Measurements from ENCODE around the gene IL4.

Gene IL4

DNA sequence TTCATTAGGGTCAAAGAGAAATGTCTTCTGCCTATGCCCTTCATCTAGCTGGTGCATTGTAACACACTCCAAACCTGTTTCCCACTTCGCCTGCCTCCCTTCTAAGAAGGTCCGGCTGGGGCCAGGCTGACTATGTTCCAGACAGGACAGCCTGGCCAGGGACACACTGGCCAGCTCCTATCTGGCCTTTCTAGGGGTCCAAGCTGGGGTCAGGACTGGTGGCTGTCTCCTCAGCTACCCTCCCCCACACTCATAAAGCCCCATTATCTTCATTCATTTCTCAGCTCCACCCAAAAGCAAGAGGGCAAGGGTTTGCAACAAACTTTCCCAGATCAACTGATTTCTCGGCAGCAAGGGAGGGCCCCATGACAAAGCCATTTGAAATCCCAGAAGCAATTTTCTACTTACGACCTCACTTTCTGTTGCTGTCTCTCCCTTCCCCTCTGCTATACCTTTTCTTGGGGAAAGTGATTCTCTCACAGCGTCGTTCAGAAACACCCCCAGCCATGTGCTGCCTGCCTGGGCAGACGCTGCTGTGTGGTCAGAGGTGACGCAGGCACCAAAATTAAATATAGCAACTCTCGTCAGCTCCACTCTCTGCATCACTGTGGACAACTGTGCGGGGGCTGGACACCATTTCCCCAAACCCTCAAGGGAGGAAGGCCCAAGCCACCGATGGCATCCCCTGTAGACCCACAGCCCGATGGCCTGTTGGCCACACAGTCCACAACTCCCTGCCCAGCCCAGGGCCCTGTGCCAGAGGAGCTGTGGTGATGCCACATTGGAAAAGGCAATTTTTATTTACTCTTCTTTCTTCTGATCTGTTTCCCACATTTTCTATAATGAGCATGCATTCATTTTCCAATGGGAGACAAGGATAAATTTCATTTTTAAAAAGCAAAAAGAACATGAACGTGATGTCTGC, 9.8 kb upstream of the IL4 start:
- Histone ChIP-seq H3K27ac (ENCODE audit: insufficient read depth in 1 of 2, low read depth in 1 of 2, low read length in 2 of 2, poor library complexity in 1 of 2, severe bottlenecking in 2 of 2) (no peak overlapping the region), H3K4me1 (ENCODE audit: control extremely low read depth in 1 of 4, control insufficient read depth in 4 of 4, insufficient read depth in 4 of 4, low read length in 3 of 4) (peaks cover 2 to 25% (median 13%) of the 10 kb centered on the region in 4 experiments), H3K36me3 (ENCODE audit: control insufficient read depth in 4 of 4, insufficient read depth in 4 of 4, low read length in 3 of 4) (no peaks in the 10 kb centered on the region), H3K27me3 (replicated peaks in 2 of 5; ENCODE audit: control insufficient read depth in 4 of 5, insufficient read depth in 5 of 5, low read length in 4 of 5) (no peaks in the 10 kb centered on the region), H3K4me3 (ENCODE audit: control insufficient read depth in 1 of 7, extremely low read depth in 1 of 7, insufficient read depth in 4 of 7, low read depth in 2 of 7, low read length in 6 of 7) (no peak overlapping the region), H3K9me3 (ENCODE audit: control extremely low read depth in 1 of 5, control insufficient read depth in 4 of 5, insufficient read depth in 2 of 5, low read depth in 1 of 5, low read length in 4 of 5) (no peaks in the 10 kb centered on the region)
- POLR2A ChIA-PET: no interaction called here
- DNase-seq: no peak
- WGBS (ENCODE audit: insufficient coverage): 95% methylated on average over 13 of the region's 13 CpGs
- CTCF ChIA-PET: interaction anchor here (1.3 kb wide), 1 partner anchor 51 kb away, joined by 3 read pairs; no protein-coding TSS in a partner anchor

DNA sequence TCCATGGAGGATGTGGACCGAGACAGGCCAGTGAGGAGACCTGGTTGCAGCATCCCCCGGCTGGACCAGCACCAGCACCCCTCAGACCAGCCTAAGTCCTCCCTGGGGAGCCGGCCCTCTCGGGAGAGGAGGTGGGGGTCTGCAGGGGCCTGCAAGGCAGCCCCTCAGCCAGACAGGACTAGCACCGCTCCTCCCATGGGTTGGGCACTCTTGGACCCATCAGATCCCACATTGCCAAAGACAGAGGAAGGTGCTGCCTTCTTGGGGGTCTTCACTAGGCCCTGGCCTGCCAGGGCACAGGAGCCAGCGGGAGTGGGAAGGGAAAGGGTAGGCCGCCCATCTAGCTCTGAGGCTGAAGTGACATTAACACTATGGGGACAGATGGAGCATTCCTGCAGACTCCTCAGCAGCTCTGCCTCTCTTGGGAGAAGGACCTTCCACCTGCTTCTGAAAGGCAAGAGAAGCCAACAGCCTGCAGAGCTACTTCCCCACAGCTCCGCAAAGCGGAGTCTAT, 9.0 kb upstream of the IL4 start:
- POLR2A ChIA-PET: no interaction called here
- Histone ChIP-seq H3K4me3 (ENCODE audit: control insufficient read depth in 1 of 7, extremely low read depth in 1 of 7, insufficient read depth in 4 of 7, low read depth in 2 of 7, low read length in 6 of 7) (no peak overlapping the region), H3K27me3 (replicated peaks in 2 of 5; ENCODE audit: control insufficient read depth in 4 of 5, insufficient read depth in 5 of 5, low read length in 4 of 5) (no peaks in the 10 kb centered on the region), H3K9me3 (ENCODE audit: control extremely low read depth in 1 of 5, control insufficient read depth in 4 of 5, insufficient read depth in 2 of 5, low read depth in 1 of 5, low read length in 4 of 5) (no peaks in the 10 kb centered on the region), H3K4me1 (ENCODE audit: control extremely low read depth in 1 of 4, control insufficient read depth in 4 of 4, insufficient read depth in 4 of 4, low read length in 3 of 4) (peaks cover 2 to 25% (median 13%) of the 10 kb centered on the region in 4 experiments), H3K27ac (ENCODE audit: insufficient read depth in 1 of 2, low read depth in 1 of 2, low read length in 2 of 2, poor library complexity in 1 of 2, severe bottlenecking in 2 of 2) (no peak overlapping the region), H3K36me3 (ENCODE audit: control insufficient read depth in 4 of 4, insufficient read depth in 4 of 4, low read length in 3 of 4) (no peaks in the 10 kb centered on the region)
- no peak for DNase-seq
- CTCF ChIA-PET: interaction anchor here (1.3 kb wide), 1 partner anchor 50 kb away, joined by 3 read pairs; no protein-coding TSS in a partner anchor
- 97% methylated on average over 6 of the region's 9 CpGs for WGBS (ENCODE audit: insufficient coverage)

DNA sequence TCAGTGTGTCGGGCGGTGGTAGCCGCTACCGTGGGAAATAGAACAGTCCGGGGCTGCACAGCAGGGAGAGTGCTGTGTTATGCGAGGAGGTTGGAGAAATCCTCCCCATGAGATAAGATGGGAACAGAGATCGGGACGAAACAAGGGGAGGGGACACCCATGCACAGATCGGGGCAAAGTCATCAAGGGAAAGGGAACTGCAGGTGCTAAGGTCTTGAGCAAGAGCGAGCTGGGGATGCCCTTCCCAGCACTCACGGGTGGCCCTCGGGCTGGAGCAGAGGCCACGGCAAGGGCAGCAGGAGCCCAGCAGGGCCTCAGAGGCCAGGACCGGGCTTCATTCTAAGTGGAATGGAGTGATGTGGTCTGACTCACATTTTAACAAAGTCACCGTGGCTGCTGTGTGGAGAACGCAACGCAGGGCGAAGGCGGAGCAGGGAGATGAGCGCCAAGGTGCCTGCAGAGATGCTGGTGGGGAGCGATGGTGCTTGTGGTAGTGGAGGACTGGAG, 8.2 kb upstream of the IL4 start:
- Histone ChIP-seq H3K27me3 (replicated peaks in 2 of 5; ENCODE audit: control insufficient read depth in 4 of 5, insufficient read depth in 5 of 5, low read length in 4 of 5) (no peaks in the 10 kb centered on the region), H3K36me3 (ENCODE audit: control insufficient read depth in 4 of 4, insufficient read depth in 4 of 4, low read length in 3 of 4) (no peaks in the 10 kb centered on the region), H3K27ac (ENCODE audit: insufficient read depth in 1 of 2, low read depth in 1 of 2, low read length in 2 of 2, poor library complexity in 1 of 2, severe bottlenecking in 2 of 2) (no peak overlapping the region), H3K9me3 (ENCODE audit: control extremely low read depth in 1 of 5, control insufficient read depth in 4 of 5, insufficient read depth in 2 of 5, low read depth in 1 of 5, low read length in 4 of 5) (no peaks in the 10 kb centered on the region), H3K4me3 (ENCODE audit: control insufficient read depth in 1 of 7, extremely low read depth in 1 of 7, insufficient read depth in 4 of 7, low read depth in 2 of 7, low read length in 6 of 7) (no peak overlapping the region), H3K4me1 (ENCODE audit: control extremely low read depth in 1 of 4, control insufficient read depth in 4 of 4, insufficient read depth in 4 of 4, low read length in 3 of 4) (peaks cover 2 to 25% (median 13%) of the 10 kb centered on the region in 4 experiments)
- ChIA-PET POLR2A (no interaction called here), CTCF (interaction anchor here (0.9 kb wide), 1 partner anchor 23 kb away, joined by 3 read pairs; no protein-coding TSS in a partner anchor)
- no peak for DNase-seq
- 94% methylated on average over 14 of the region's 21 CpGs for WGBS (ENCODE audit: insufficient coverage)

DNA sequence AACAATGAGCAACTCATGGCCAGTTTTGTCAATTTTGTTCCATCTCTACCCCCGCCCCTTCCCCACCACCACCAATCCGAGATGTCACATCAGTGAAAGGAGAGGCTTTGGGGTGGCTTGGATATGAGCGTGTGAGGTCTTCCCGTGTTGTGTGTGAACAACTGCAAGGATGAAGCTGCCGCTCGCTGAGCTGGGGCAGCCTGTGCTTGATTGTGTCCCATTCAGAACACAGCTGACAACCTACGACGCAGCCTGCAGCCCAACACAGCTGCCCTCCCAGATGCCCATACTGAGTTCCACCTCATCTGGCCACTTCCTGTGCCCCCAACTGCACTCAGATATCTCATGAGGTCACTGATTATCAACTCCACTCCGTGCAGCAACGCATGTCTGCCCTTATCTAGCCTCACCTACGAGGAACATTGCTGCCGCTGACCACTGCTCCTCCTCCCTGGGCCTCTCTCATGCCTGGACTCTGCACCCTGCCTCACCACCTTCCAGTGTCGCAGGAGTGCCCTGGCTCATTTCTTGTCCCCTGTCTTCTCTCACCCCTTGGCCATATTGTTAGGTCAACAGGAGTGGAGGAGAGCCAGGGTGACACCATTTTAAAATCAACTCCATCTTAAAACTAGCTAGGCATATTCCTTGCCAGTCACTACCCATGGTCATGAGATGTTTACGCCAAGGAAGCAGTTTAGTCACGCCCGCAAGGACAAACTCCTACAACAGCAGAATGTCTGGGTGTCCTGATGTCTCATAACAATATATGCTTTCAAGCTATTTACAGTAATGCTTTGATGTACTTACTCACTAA, 7.3 kb upstream of the IL4 start:
- H3K27me3 ChIP-seq (replicated peaks in 2 of 5; ENCODE audit: control insufficient read depth in 4 of 5, insufficient read depth in 5 of 5, low read length in 4 of 5): no peaks in the 10 kb centered on the region
- no peaks in the 10 kb centered on the region for H3K9me3 ChIP-seq (ENCODE audit: control extremely low read depth in 1 of 5, control insufficient read depth in 4 of 5, insufficient read depth in 2 of 5, low read depth in 1 of 5, low read length in 4 of 5)
- ChIA-PET POLR2A (no interaction called here), CTCF (interaction anchor here (0.9 to 1.3 kb wide), 2 partner anchors 22 to 152 kb away, joined by 3 read pairs; no protein-coding TSS in a partner anchor)
- 95% methylated on average over 12 of the region's 16 CpGs for WGBS (ENCODE audit: insufficient coverage)
- no peak overlapping the region for H3K4me3 ChIP-seq (ENCODE audit: control insufficient read depth in 1 of 7, extremely low read depth in 1 of 7, insufficient read depth in 4 of 7, low read depth in 2 of 7, low read length in 6 of 7)
- peaks cover 2 to 21% (median 13%) of the 10 kb centered on the region in 4 experiments for H3K4me1 ChIP-seq (ENCODE audit: control extremely low read depth in 1 of 4, control insufficient read depth in 4 of 4, insufficient read depth in 4 of 4, low read length in 3 of 4)
- no peak for DNase-seq
- no peaks in the 10 kb centered on the region for H3K36me3 ChIP-seq (ENCODE audit: control insufficient read depth in 4 of 4, insufficient read depth in 4 of 4, low read length in 3 of 4)
- H3K27ac ChIP-seq (ENCODE audit: insufficient read depth in 1 of 2, low read depth in 1 of 2, low read length in 2 of 2, poor library complexity in 1 of 2, severe bottlenecking in 2 of 2): no peak overlapping the region

DNA sequence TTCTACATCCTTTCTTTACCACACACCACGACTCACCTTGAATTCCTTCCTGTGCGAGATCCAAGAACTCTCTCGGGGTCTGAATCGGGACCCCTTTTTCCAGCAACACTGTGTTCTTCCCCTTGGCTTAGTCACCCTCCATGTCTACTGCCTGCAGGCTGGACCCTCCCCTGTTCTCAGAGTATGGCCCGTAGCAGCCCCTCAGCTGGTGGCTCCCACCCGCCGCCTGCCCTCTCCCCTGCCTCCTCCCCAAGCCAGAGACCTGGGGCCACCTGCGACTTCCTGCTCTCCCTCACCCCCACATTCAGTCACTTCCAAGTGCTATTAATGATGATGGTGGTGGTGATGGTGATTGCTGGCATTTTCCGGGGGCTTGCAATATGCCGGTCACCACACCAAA, 6.5 kb upstream of the IL4 start:
- WGBS (ENCODE audit: insufficient coverage): 90% methylated on average over 4 of the region's 10 CpGs
- H3K4me1 ChIP-seq (ENCODE audit: control extremely low read depth in 1 of 4, control insufficient read depth in 4 of 4, insufficient read depth in 4 of 4, low read length in 3 of 4): peaks cover 2 to 18% (median 13%) of the 10 kb centered on the region in 4 experiments
- no peak for DNase-seq
- H3K36me3 ChIP-seq (ENCODE audit: control insufficient read depth in 4 of 4, insufficient read depth in 4 of 4, low read length in 3 of 4): no peaks in the 10 kb centered on the region
- H3K9me3 ChIP-seq (ENCODE audit: control extremely low read depth in 1 of 5, control insufficient read depth in 4 of 5, insufficient read depth in 2 of 5, low read depth in 1 of 5, low read length in 4 of 5): no peaks in the 10 kb centered on the region
- ChIA-PET POLR2A (no interaction called here), CTCF (interaction anchor here (1.3 kb wide), 1 partner anchor 152 kb away, joined by 3 read pairs; no protein-coding TSS in a partner anchor)
- no peaks in the 10 kb centered on the region for H3K27me3 ChIP-seq (replicated peaks in 2 of 5; ENCODE audit: control insufficient read depth in 4 of 5, insufficient read depth in 5 of 5, low read length in 4 of 5)
- H3K27ac ChIP-seq (ENCODE audit: insufficient read depth in 1 of 2, low read depth in 1 of 2, low read length in 2 of 2, poor library complexity in 1 of 2, severe bottlenecking in 2 of 2): no peak overlapping the region
- no peak overlapping the region for H3K4me3 ChIP-seq (ENCODE audit: control insufficient read depth in 1 of 7, extremely low read depth in 1 of 7, insufficient read depth in 4 of 7, low read depth in 2 of 7, low read length in 6 of 7)

DNA sequence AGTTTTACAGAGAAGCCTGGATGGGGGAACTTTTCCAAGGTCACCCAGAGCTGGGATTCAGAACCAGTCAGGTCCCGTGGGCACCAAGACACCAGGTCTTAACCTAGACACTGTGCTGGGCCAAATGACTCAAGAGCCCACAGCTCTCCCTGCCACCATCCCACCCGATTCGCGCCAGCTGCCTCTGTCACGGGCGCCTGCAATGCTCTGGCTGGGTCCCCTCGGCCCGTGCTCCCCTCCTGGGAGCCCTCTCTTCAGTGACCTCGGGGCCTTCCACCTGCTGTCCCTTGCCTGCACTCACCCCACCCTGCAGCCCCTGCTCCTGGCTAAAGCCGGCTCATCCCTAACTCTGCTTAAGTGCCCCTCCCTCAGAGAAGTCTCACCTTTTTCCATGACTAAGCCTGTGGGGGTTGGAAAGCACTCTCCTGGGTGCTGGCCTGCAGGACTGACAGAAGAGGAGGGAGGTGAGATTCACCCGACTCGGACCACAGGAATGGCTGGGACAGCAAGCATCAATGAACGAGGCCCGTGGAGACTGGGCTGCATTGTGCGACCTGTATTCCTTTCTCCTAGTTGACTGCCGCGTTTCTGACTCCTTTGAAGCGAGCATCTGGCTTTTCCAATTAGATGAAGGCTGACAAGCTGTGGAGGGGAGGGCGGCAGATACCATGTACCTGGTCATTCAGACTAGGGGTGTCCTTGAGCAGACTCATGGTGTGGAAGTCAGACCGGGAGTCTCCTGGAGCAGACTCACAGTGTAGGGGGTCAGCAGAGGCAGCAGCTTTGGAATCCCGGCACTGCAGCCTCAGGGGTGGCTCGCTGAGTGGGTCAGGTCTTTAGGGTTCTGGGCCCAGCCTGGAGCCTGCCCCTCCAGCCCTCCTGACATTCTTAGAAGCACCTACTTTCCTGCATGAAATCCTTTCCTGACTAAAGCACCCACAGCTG, 5.8 kb upstream of the IL4 start:
- H3K9me3 ChIP-seq (ENCODE audit: control extremely low read depth in 1 of 5, control insufficient read depth in 4 of 5, insufficient read depth in 2 of 5, low read depth in 1 of 5, low read length in 4 of 5): no peaks in the 10 kb centered on the region
- POLR2A ChIA-PET: no interaction called here
- CTCF ChIA-PET: no interaction called here
- H3K4me3 ChIP-seq (ENCODE audit: control insufficient read depth in 1 of 7, extremely low read depth in 1 of 7, insufficient read depth in 4 of 7, low read depth in 2 of 7, low read length in 6 of 7): no peak overlapping the region
- H3K27me3 ChIP-seq (replicated peaks in 2 of 5; ENCODE audit: control insufficient read depth in 4 of 5, insufficient read depth in 5 of 5, low read length in 4 of 5): no peaks in the 10 kb centered on the region
- DNase-seq: no peak
- H3K36me3 ChIP-seq (ENCODE audit: control insufficient read depth in 4 of 4, insufficient read depth in 4 of 4, low read length in 3 of 4): no peaks in the 10 kb centered on the region
- H3K27ac ChIP-seq (ENCODE audit: insufficient read depth in 1 of 2, low read depth in 1 of 2, low read length in 2 of 2, poor library complexity in 1 of 2, severe bottlenecking in 2 of 2): no peak overlapping the region
- peaks cover 2 to 13% (median 9%) of the 10 kb centered on the region in 4 experiments for H3K4me1 ChIP-seq (ENCODE audit: control extremely low read depth in 1 of 4, control insufficient read depth in 4 of 4, insufficient read depth in 4 of 4, low read length in 3 of 4)
- 96% methylated on average over 20 of the region's 22 CpGs for WGBS (ENCODE audit: insufficient coverage)
